ENCODE data around the gene F2.

The F2 gene

DNA sequence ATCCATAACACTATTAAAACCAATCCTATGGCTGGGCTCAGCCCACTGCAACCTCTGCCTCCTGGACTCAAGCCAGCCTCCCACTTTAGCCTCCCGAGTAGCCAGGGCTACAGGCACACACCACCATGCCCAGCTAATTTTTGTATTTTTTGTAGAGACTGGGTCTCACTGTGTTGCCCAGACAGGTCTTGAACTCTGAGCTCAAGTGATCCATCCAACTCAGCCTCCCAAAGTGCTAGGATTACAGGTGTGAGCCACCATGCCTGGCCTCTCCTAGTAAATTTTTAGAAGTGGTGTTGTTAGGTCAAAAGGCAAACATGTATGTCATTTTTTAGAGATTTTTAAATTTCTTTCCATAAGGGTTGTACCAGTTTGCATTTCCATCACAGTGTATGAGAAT, 14.2 kb downstream of the F2 start:
- DNase-seq, result no peak

DNA sequence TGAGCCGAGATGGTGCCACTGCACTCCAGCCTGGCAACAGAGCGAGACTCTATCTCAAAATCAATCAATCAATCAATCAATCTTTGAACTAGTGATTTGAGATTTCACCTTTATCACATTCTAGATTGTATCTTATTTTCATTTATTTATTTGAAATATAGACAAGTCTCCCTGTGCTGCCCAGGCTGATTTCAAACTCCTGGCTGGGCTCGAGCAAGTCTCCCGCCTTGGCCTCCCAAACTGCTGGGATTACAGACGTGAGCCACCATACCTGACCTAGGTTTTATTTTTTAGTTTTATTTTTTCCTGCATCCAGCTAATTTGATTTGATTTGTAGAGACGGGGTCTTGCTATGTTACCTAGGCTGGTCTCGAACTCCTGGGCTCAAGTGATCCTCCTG, 17.1 kb downstream of the F2 start:
- no peak for TF ChIP-seq GATA1 (IDR thresholded peaks at IDR 0.05; ENCODE audit: low read depth, low read length)
- TF ChIP-seq POLR2A (IDR thresholded peaks at IDR 0.05; ENCODE audit: low read length), result no peak
- no peak for DNase-seq

More for the DNA sequence above, 14.2 kb downstream of the F2 start:
- TF ChIP-seq POLR2A (IDR thresholded peaks at IDR 0.05; ENCODE audit: low read length) (no peak), GATA1 (IDR thresholded peaks at IDR 0.05; ENCODE audit: low read depth, low read length) (no peak)

DNA sequence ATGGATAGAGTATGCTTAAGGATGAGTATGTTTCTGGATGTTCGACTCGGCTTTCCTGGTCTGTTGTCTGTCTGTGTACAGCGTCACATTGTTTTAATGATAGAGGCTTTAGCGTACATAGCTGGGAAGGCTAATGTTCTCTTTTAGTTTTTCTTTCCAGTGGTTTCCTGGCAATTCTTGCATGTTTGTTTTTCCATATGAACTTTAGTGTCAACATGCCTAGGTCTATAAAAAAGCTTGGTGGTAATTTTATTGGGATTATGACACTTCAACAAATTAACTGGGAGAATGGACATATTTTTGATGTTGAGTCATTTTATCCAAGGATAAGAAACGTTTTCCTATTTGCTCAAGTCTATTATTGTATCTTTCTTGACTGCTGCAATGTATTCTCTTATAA, 17.6 kb downstream of the F2 start:
- TF ChIP-seq GATA1 (IDR thresholded peaks at IDR 0.05; ENCODE audit: low read depth, low read length), result no peak
- TF ChIP-seq POLR2A (IDR thresholded peaks at IDR 0.05; ENCODE audit: low read length), result no peak
- no peak for DNase-seq

GRCh38 chr11:46737699-46738098, 18.7 kb downstream of the F2 start:
- TF ChIP-seq POLR2A (IDR thresholded peaks at IDR 0.05; ENCODE audit: low read length) (no peak), GATA1 (IDR thresholded peaks at IDR 0.05; ENCODE audit: low read depth, low read length) (no peak)

DNA sequence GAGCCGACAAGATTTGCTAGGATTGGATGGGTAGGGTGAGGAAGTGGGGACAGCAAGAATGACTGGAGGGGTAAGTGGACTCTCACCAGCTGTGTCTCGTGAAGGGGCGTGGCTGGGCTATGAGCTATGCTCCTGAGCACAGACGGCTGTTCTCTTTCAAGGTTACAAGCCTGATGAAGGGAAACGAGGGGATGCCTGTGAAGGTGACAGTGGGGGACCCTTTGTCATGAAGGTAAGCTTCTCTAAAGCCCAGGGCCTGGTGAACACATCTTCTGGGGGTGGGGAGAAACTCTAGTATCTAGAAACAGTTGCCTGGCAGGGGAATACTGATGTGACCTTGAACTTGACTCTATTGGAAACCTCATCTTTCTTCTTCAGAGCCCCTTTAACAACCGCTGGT, 19.9 kb downstream of the F2 start:
- DNase-seq, result no peak
- TF ChIP-seq GATA1 (IDR thresholded peaks at IDR 0.05; ENCODE audit: low read depth, low read length) (no peak), POLR2A (IDR thresholded peaks at IDR 0.05; ENCODE audit: low read length) (no peak)

More at GRCh38 chr11:46737699-46738098, 18.7 kb downstream of the F2 start:
- no peak for DNase-seq

DNA sequence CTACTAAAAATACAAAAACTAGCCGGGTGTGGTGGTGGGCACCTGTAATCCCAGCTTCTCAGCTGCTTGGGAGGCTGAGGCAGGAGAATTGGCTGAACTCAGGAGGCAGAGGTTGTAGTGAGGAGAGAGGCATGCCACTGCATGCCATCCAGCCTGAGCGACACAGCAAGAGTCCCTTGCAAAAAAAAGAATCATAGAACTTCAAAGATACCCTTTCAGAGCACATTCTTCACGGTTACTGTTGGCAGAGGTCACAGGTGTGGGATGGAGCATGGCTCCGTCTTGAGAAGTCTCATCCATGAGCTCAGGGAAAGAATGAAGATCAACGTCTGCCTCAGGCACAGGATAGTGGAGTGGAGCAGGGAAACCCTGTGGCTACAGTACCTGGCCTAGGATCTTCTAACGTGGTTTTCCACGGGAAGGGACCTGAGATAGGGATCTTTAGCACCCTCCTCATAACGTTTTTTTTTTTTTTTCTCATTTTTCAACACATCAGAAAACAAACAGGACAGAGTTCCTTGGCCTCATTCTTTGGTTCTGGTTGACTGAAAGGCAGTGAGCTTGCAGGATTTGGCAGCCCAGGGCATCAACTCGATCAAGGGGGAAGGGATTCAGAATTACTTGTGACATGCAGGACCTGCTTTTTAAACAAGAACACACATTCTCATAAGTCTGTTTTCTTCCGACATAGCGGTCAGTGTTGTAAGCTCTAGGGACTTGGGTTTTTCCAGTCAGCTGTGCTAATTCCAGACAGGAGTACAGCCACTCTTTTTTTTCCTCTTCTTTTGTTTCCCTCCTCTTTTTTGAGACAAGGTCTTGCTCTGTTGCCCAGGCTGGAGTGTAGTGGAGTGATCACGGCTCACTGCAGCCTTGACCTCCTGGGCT, 22.8 kb downstream of the F2 start:
- no peak for TF ChIP-seq GATA1 (IDR thresholded peaks at IDR 0.05; ENCODE audit: low read depth, low read length)
- no peak for TF ChIP-seq POLR2A (IDR thresholded peaks at IDR 0.05; ENCODE audit: low read length)
- no peak for DNase-seq

- TF ChIP-seq GATA1 (IDR thresholded peaks at IDR 0.05; ENCODE audit: low read depth, low read length) (no peak), POLR2A (IDR thresholded peaks at IDR 0.05; ENCODE audit: low read length) (no peak)
- DNase-seq, result no peak
Measured at GRCh38 chr11:46743043-46743442, 24.0 kb downstream of the F2 start.

GRCh38 chr11:46743693-46744339, 24.8 kb downstream of the F2 start:
- DNase-seq, result no peak
- no peak for TF ChIP-seq POLR2A (IDR thresholded peaks at IDR 0.05; ENCODE audit: low read length)

DNA sequence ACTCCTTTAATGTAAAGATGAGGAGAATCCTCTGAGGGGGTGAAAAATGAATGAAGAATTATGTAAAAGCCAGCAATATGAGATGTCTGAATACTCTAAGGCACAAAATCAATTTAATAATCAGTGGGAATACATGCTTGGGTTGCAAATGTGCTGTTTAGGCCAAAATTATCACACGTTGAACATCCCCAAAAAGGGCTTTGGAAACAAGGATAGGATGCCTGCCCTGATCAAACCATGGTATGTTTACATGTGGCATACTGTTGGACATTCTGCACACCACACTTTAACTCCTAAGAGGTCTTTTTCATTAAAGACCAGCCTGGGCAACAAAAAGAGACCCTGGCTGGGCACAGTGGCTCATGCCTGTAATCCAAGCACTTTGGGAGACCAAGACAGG, 26.3 kb downstream of the F2 start:
- TF ChIP-seq POLR2A (IDR thresholded peaks at IDR 0.05; ENCODE audit: low read length) (no peak), GATA1 (IDR thresholded peaks at IDR 0.05; ENCODE audit: low read depth, low read length) (no peak)
- no peak for DNase-seq

DNA sequence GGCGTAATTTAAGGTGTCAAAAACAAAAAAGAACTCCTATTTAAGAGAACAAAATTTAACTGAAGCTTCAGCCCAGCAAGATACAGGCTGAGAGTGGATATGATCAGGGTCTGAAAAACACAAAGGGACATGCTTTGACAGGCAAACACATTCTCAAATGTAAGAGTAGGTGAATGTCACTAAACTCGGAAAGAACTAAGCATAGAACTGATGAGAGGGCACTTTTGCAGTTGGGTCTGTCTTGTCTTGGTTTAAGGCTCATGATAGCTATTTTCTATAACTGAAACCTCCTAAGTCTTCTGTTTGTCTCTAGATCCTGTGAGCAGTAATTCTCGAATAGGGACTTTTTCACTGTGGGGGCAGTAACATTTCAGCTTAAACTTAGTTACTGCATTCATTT, 27.0 kb downstream of the F2 start:
- DNase-seq, result no peak
- no peak for TF ChIP-seq GATA1 (IDR thresholded peaks at IDR 0.05; ENCODE audit: low read depth, low read length)
- no peak for TF ChIP-seq POLR2A (IDR thresholded peaks at IDR 0.05; ENCODE audit: low read length)

- TF ChIP-seq POLR2A (IDR thresholded peaks at IDR 0.05; ENCODE audit: low read length) (no peak), GATA1 (IDR thresholded peaks at IDR 0.05; ENCODE audit: low read depth, low read length) (no peak)
- DNase-seq, result no peak
Measured at GRCh38 chr11:46747150-46747549, 28.1 kb downstream of the F2 start.

- TF ChIP-seq GATA1 (IDR thresholded peaks at IDR 0.05; ENCODE audit: low read depth, low read length) (no peak), POLR2A (IDR thresholded peaks at IDR 0.05; ENCODE audit: low read length) (no peak)
- DNase-seq, result no peak
Measured at GRCh38 chr11:46755962-46756361, 36.9 kb downstream of the F2 start.

- no peak for DNase-seq
- no peak for TF ChIP-seq POLR2A (IDR thresholded peaks at IDR 0.05; ENCODE audit: low read length)
- no peak for TF ChIP-seq GATA1 (IDR thresholded peaks at IDR 0.05; ENCODE audit: low read depth, low read length)
Measured at GRCh38 chr11:46759196-46759595, 40.2 kb downstream of the F2 start.

DNA sequence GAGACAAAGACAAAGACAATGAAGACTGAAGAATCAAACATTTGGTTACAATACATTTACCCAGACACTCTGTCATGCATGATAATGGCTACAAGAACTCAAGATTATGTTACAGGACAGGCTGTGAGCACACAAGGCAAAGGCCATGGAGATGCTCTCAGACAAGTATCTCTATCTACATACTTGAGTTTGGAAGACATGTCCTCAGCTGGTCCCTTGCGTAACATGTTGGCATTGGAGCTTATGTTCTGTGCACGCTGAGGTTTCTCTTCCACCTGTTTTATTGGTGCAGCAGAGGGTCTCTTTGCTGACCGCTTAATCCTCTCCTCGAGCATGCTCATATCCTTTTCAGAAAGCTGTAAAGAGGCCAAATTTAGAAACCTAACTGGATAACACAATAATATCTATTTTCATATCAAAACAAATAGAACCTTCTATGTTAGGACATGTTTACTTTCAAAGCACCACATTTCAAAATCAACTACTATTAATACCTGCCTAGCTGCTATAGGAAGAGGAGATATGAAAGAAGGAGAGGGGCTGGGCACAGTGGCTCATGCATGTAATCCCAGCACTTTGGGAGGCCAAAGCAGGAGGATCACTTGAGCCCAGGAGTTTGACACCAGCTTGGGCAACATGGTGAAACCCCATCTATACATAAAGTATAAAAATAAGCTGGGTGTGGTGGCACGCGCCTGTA, 41.6 kb downstream of the F2 start:
- no peak for TF ChIP-seq GATA1 (IDR thresholded peaks at IDR 0.05; ENCODE audit: low read depth, low read length)
- no peak for DNase-seq
